Neuron (in vitro differentiated cells): ENCODE data around the gene EDARADD.
"Not testable (repeated sequence)": the region's sequence is repeated elsewhere in the genome, so short reads cannot be mapped to it uniquely, and the experiment has no call there.

ENCODE experiments used
- H2AFZ ChIP-seq: one replicate; pipeline ENCODE4 v1.6.1; 2013; ENCODE audit warnings: low read depth, mild to moderate bottlenecking, inconsistent platforms, low read length, moderate library complexity
- H3K27me3 ChIP-seq: one replicate; pipeline ENCODE4 v1.6.1; 2013; ENCODE audit warnings: low read length; ENCODE audit not compliant: insufficient read depth
- H3K36me3 ChIP-seq: one replicate; pipeline ENCODE4 v1.6.1; 2013; ENCODE audit warnings: low read length; ENCODE audit not compliant: insufficient read depth
- H3K4me1 ChIP-seq: one replicate; pipeline ENCODE4 v1.6.1; 2013; ENCODE audit warnings: low read length; ENCODE audit not compliant: insufficient read depth
- H3K4me3 ChIP-seq: 2 replicates; pipeline ENCODE4 v1.5.1; 2013; ENCODE audit warnings: mild to moderate bottlenecking, low read length, moderate library complexity
- H3K9me3 ChIP-seq: one replicate; pipeline ENCODE4 v1.6.1; 2013; ENCODE audit warnings: low read length

Gene EDARADD

GRCh38 chr1:236366681-236367080 is 27.4 kb upstream of the EDARADD start:
- H3K36me3 ChIP-seq, H3K9me3 ChIP-seq, H3K27me3 ChIP-seq, H3K4me3 ChIP-seq, H3K4me1 ChIP-seq, H2AFZ ChIP-seq: not testable (repeated sequence)

- H3K9me3 ChIP-seq = peaks cover 1% of the 10 kb centered on the region
- no peak overlapping the region for H2AFZ ChIP-seq
- no peaks in the 10 kb centered on the region for H3K4me1 ChIP-seq
- no peaks in the 10 kb centered on the region for H3K36me3 ChIP-seq
- H3K4me3 ChIP-seq = no peak overlapping the region
- no peaks in the 10 kb centered on the region for H3K27me3 ChIP-seq
These were observed 23.7 kb upstream of the EDARADD start for GRCh38 chr1:236370420-236370819.

GRCh38 chr1:236371083-236371482 is 23.0 kb upstream of the EDARADD start:
- Histone ChIP-seq H3K27me3 (no peaks in the 10 kb centered on the region), H3K9me3 (peaks cover 1% of the 10 kb centered on the region), H3K4me3 (no peak overlapping the region), H3K4me1 (no peaks in the 10 kb centered on the region), H3K36me3 (no peaks in the 10 kb centered on the region), H2AFZ (no peak overlapping the region)

- no peak overlapping the region for H2AFZ ChIP-seq
- H3K4me1 ChIP-seq = no peaks in the 10 kb centered on the region
- H3K36me3 ChIP-seq = no peaks in the 10 kb centered on the region
- H3K4me3 ChIP-seq = no peak overlapping the region
- H3K9me3 ChIP-seq = no peaks in the 10 kb centered on the region
- no peaks in the 10 kb centered on the region for H3K27me3 ChIP-seq
These were observed 16.1 kb upstream of the EDARADD start for GRCh38 chr1:236377832-236378535.

- Histone ChIP-seq H2AFZ (no peak overlapping the region), H3K9me3 (no peaks in the 10 kb centered on the region), H3K36me3 (no peaks in the 10 kb centered on the region), H3K4me3 (no peak overlapping the region), H3K4me1 (no peaks in the 10 kb centered on the region), H3K27me3 (no peaks in the 10 kb centered on the region)
These were observed 12.4 kb upstream of the EDARADD start for GRCh38 chr1:236381565-236382158.

GRCh38 chr1:236388332-236388731 is 5.8 kb upstream of the EDARADD start:
- H2AFZ ChIP-seq = no peak overlapping the region
- H3K27me3 ChIP-seq = peaks cover 4% of the 10 kb centered on the region
- H3K4me3 ChIP-seq = no peak overlapping the region
- no peaks in the 10 kb centered on the region for H3K9me3 ChIP-seq
- no peaks in the 10 kb centered on the region for H3K36me3 ChIP-seq
- no peaks in the 10 kb centered on the region for H3K4me1 ChIP-seq

GRCh38 chr1:236389253-236389652 is 4.8 kb upstream of the EDARADD start:
- H3K9me3 ChIP-seq = no peaks in the 10 kb centered on the region
- no peak overlapping the region for H2AFZ ChIP-seq
- H3K36me3 ChIP-seq = no peaks in the 10 kb centered on the region
- H3K4me1 ChIP-seq = no peaks in the 10 kb centered on the region
- H3K27me3 ChIP-seq = peaks cover 11% of the 10 kb centered on the region
- no peak overlapping the region for H3K4me3 ChIP-seq

- no peak overlapping the region for H3K4me3 ChIP-seq
These were observed 3.1 kb upstream of the EDARADD start for GRCh38 chr1:236391008-236391407.

GRCh38 chr1:236392182-236392581 is 1.9 kb upstream of the EDARADD start:
- Histone ChIP-seq H2AFZ (no peak overlapping the region), H3K4me3 (no peak overlapping the region), H3K4me1 (peaks cover 13% of the 10 kb centered on the region), H3K36me3 (no peaks in the 10 kb centered on the region), H3K27me3 (peaks cover 39% of the 10 kb centered on the region), H3K9me3 (no peaks in the 10 kb centered on the region)

More at GRCh38 chr1:236391008-236391407, 3.1 kb upstream of the EDARADD start:
- Histone ChIP-seq H3K27me3 (peaks cover 28% of the 10 kb centered on the region), H3K4me1 (peaks cover 13% of the 10 kb centered on the region), H3K9me3 (no peaks in the 10 kb centered on the region), H2AFZ (no peak overlapping the region), H3K36me3 (no peaks in the 10 kb centered on the region)

GRCh38 chr1:236394879-236395229 is 768 bp downstream of the EDARADD start:
- peaks cover 50% of the 10 kb centered on the region for H3K27me3 ChIP-seq
- no peaks in the 10 kb centered on the region for H3K36me3 ChIP-seq
- peak overlapping the region; percentile 95 for H2AFZ ChIP-seq
- H3K9me3 ChIP-seq = no peaks in the 10 kb centered on the region
- H3K4me3 ChIP-seq = peak overlapping the region; percentile 54
- H3K4me1 ChIP-seq = peaks cover 17% of the 10 kb centered on the region

- Histone ChIP-seq H3K4me1 (peaks cover 21% of the 10 kb centered on the region), H3K27me3 (peaks cover 50% of the 10 kb centered on the region), H3K9me3 (no peaks in the 10 kb centered on the region), H3K4me3 (peak overlapping the region; percentile 54), H3K36me3 (no peaks in the 10 kb centered on the region), H2AFZ (peak overlapping the region; percentile 95)
These were observed 1.3 kb downstream of the EDARADD start for GRCh38 chr1:236395230-236395946.

GRCh38 chr1:236395947-236396664 is 2.0 kb downstream of the EDARADD start:
- Histone ChIP-seq H3K4me3 (peak overlapping the region; percentile 54), H2AFZ (peak overlapping the region; percentile 95), H3K9me3 (no peaks in the 10 kb centered on the region), H3K27me3 (peaks cover 50% of the 10 kb centered on the region), H3K36me3 (no peaks in the 10 kb centered on the region), H3K4me1 (peaks cover 22% of the 10 kb centered on the region)

- Histone ChIP-seq H3K27me3 (peaks cover 53% of the 10 kb centered on the region), H2AFZ (no peak overlapping the region), H3K4me3 (no peak overlapping the region), H3K36me3 (no peaks in the 10 kb centered on the region), H3K9me3 (no peaks in the 10 kb centered on the region), H3K4me1 (peaks cover 22% of the 10 kb centered on the region)
These were observed 2.6 kb downstream of the EDARADD start for GRCh38 chr1:236396665-236397043.
